IMR-90 (cell line): ENCODE results near the gene PMEPA1. TPM values are rescaled to one million over a fixed set of nuclear protein-coding genes. Genes with fewer than 3 reads are reported as not detected.

Source experiments
- ATAC-seq: fragments of 200-7000 bp; cut with Tn5 transposase; 2 replicates; pipeline ENCODE4 v1.9.1; 2020; ENCODE audit warnings: low read depth, mild to moderate bottlenecking, moderate library complexity
- BruUV-seq: library from RNA; stranded (reverse); fragments of 400-500 nt; replicated peaks from 2 replicates; lab custom pipeline; 2021; lab: Mats Ljungman, UMichigan
- CTCF ChIA-PET: fragments of 300-600 bp; formaldehyde crosslinking; extraction: SDS; loops from one replicate; lab custom pipeline; 2021; ENCODE audit warnings: antibody characterized with exemption; lab: Yijun Ruan, JAX
- POLR2A ChIA-PET: fragments of 300-600 bp; sonication (Branson Sonifier 250); formaldehyde crosslinking; loops from one replicate; lab custom pipeline; 2022; ENCODE audit warnings: antibody characterized with exemption; ENCODE audit not compliant: unreplicated experiment; lab: Charles Lee
- DNase-seq: peaks from one replicate; pipeline ENCODE4 v3.0.0; 2013
- H2AFZ ChIP-seq: replicated peaks from 2 replicates; pipeline ENCODE3; 2013; ENCODE audit warnings: low read length, mild to moderate bottlenecking; ENCODE audit not compliant: poor library complexity
- H2AK5ac ChIP-seq: 2 replicates; pipeline ENCODE4 v1.6.1; 2013; ENCODE audit warnings: low read depth, low read length, inconsistent platforms
- H2AK9ac ChIP-seq: replicated peaks from 2 replicates; pipeline ENCODE3; 2013; ENCODE audit warnings: mild to moderate bottlenecking, low read depth, low read length, moderate library complexity; ENCODE audit not compliant: poor library complexity
- H2BK120ac ChIP-seq: 2 replicates; pipeline ENCODE4 v1.6.1; 2013; ENCODE audit warnings: low read depth, low read length, inconsistent platforms
- H2BK15ac ChIP-seq: 3 replicates; pipeline ENCODE4 v1.6.1; 2013; ENCODE audit warnings: low read depth, low read length, inconsistent platforms
- H2BK20ac ChIP-seq: 2 replicates; pipeline ENCODE4 v1.6.1; 2013; ENCODE audit warnings: low read depth, mild to moderate bottlenecking, inconsistent platforms, low read length, moderate library complexity
- H2BK5ac ChIP-seq: 2 replicates; pipeline ENCODE4 v1.6.1; 2013; ENCODE audit warnings: mild to moderate bottlenecking, low read depth, low read length, inconsistent platforms; ENCODE audit not compliant: poor library complexity, severe bottlenecking
- H3K14ac ChIP-seq: replicated peaks from 2 replicates; pipeline ENCODE4 v1.6.1; 2013; ENCODE audit warnings: low read depth, low read length, inconsistent platforms
- H3K18ac ChIP-seq: 2 replicates; pipeline ENCODE4 v1.6.1; 2013; ENCODE audit warnings: low read depth, low read length, control low read depth
- H3K23ac ChIP-seq: 2 replicates; pipeline ENCODE4 v1.6.1; 2013; ENCODE audit warnings: low read depth, low read length, inconsistent platforms
- H3K27ac ChIP-seq: 2 replicates; pipeline ENCODE4 v1.5.1; 2013; ENCODE audit warnings: mild to moderate bottlenecking, control low read depth, low read length; ENCODE audit not compliant: insufficient read depth
- H3K27me3 ChIP-seq: 2 replicates; pipeline ENCODE4 v1.6.1; 2013; ENCODE audit warnings: low read length; ENCODE audit not compliant: control insufficient read depth, insufficient read depth
- H3K36me3 ChIP-seq: 2 replicates; pipeline ENCODE4 v1.6.1; 2013; ENCODE audit warnings: low read length, mixed read lengths; ENCODE audit not compliant: control insufficient read depth, insufficient read depth
- H3K4ac ChIP-seq: 2 replicates; pipeline ENCODE4 v1.6.1; 2013; ENCODE audit warnings: low read depth, low read length, inconsistent platforms
- H3K4me1 ChIP-seq: 2 replicates; pipeline ENCODE4 v1.6.1; 2013; ENCODE audit warnings: low read length, mixed read lengths; ENCODE audit not compliant: control insufficient read depth, insufficient read depth
- H3K4me2 ChIP-seq: 2 replicates; pipeline ENCODE4 v1.6.1; 2013; ENCODE audit warnings: low read depth, mild to moderate bottlenecking, control low read depth, low read length, moderate library complexity
- H3K4me3 ChIP-seq: 2 replicates; pipeline ENCODE4 v1.5.1; 2013; ENCODE audit warnings: low read depth, mild to moderate bottlenecking, control low read depth, low read length, moderate library complexity; ENCODE audit not compliant: insufficient read depth
- H3K56ac ChIP-seq: 2 replicates; pipeline ENCODE4 v1.6.1; 2013; ENCODE audit warnings: low read length, inconsistent platforms; ENCODE audit not compliant: insufficient read depth; ENCODE audit errors: extremely low read depth
- H3K79me1 ChIP-seq, 2 experiments: 2 replicates each; pipeline ENCODE4 v1.6.1; 2013; ENCODE audit warnings: low read length in 2 of 2, inconsistent platforms in 1 of 2, low read depth in 1 of 2
- H3K9ac ChIP-seq: 2 replicates; pipeline ENCODE4 v1.6.1; 2013; ENCODE audit warnings: low read depth, low read length, control low read depth
- H3K9me1 ChIP-seq: 2 replicates; pipeline ENCODE4 v1.6.1; 2013; ENCODE audit warnings: low read length, inconsistent platforms; ENCODE audit not compliant: insufficient read depth
- H3K9me3 ChIP-seq: 2 replicates; pipeline ENCODE4 v1.6.1; 2013; ENCODE audit warnings: low read length; ENCODE audit not compliant: control insufficient read depth, insufficient read depth
- H4K20me1 ChIP-seq: 2 replicates; pipeline ENCODE4 v1.6.1; 2013; ENCODE audit warnings: low read length, inconsistent platforms; ENCODE audit not compliant: insufficient read depth
- H4K5ac ChIP-seq: 2 replicates; pipeline ENCODE4 v1.6.1; 2013; ENCODE audit warnings: mild to moderate bottlenecking, low read depth, low read length, control low read depth
- H4K8ac ChIP-seq, 2 experiments: 2 replicates each; pipeline ENCODE4 v1.6.1; 2013; ENCODE audit warnings: low read depth in 2 of 2, low read length in 2 of 2, control low read depth in 1 of 2, inconsistent platforms in 1 of 2
- H4K91ac ChIP-seq: 2 replicates; pipeline ENCODE4 v1.6.1; 2013; ENCODE audit warnings: low read depth, low read length, inconsistent platforms; ENCODE audit not compliant: insufficient read depth
- BHLHE40 ChIP-seq: fragments of 150-350 bp; IDR thresholded peaks from 2 replicates; pipeline ENCODE4 v1.6.1; 2016; ENCODE audit warnings: mild to moderate bottlenecking, low read depth, low read length
- CEBPB ChIP-seq: IDR thresholded peaks from 2 replicates; pipeline ENCODE4 v1.6.1; 2012; ENCODE audit warnings: low read depth, low read length, improper control_type of control experiment
- CHD1 ChIP-seq: IDR thresholded peaks from 2 replicates; pipeline ENCODE4 v1.6.1; 2012; ENCODE audit warnings: low read depth, low read length, improper control_type of control experiment
- CTCF ChIP-seq: conservative IDR thresholded peaks from 2 replicates; pipeline ENCODE4 v1.5.1; 2012; ENCODE audit warnings: mild to moderate bottlenecking, low read depth, low read length, improper control_type of control experiment
- ELK1 ChIP-seq: fragments of 150-350 bp; IDR thresholded peaks from 2 replicates; pipeline ENCODE4 v1.6.1; 2016; ENCODE audit warnings: low read depth, mild to moderate bottlenecking, low read length, moderate library complexity, borderline replicate concordance
- FOS ChIP-seq: fragments of 150-350 bp; IDR thresholded peaks from 2 replicates; pipeline ENCODE4 v1.6.1; 2016; ENCODE audit warnings: low read depth, low read length
- MAFK ChIP-seq: IDR thresholded peaks from 2 replicates; pipeline ENCODE4 v1.6.1; 2012; ENCODE audit warnings: low read depth, low read length, improper control_type of control experiment
- MAZ ChIP-seq: IDR thresholded peaks from 2 replicates; pipeline ENCODE4 v1.6.1; 2012; ENCODE audit warnings: low read depth, mild to moderate bottlenecking, low read length, improper control_type of control experiment, moderate library complexity, borderline replicate concordance
- MXI1 ChIP-seq: IDR thresholded peaks from 2 replicates; pipeline ENCODE4 v1.6.1; 2012; ENCODE audit warnings: low read depth, mild to moderate bottlenecking, low read length, moderate library complexity, borderline replicate concordance
- NFE2L2 ChIP-seq: fragments of 150-350 bp; IDR thresholded peaks from 2 replicates; pipeline ENCODE4 v1.6.1; 2016; ENCODE audit warnings: low read depth, mild to moderate bottlenecking, low read length
- POLR2A ChIP-seq: IDR thresholded peaks from 2 replicates; pipeline ENCODE4 v1.6.1; 2012; ENCODE audit warnings: mild to moderate bottlenecking, low read depth, low read length
- RAD21 ChIP-seq: IDR thresholded peaks from 2 replicates; pipeline ENCODE4 v1.6.1; 2012; ENCODE audit warnings: low read length, improper control_type of control experiment
- RCOR1 ChIP-seq: IDR thresholded peaks from 2 replicates; pipeline ENCODE4 v1.6.1; 2012; ENCODE audit warnings: mild to moderate bottlenecking, low read length, improper control_type of control experiment; ENCODE audit not compliant: insufficient replicate concordance
- RFX5 ChIP-seq: IDR thresholded peaks from 2 replicates; pipeline ENCODE4 v1.8.0; 2012; ENCODE audit warnings: low read depth, mild to moderate bottlenecking, low read length, moderate library complexity
- SMC3 ChIP-seq: fragments of 150-350 bp; IDR thresholded peaks from 2 replicates; pipeline ENCODE4 v1.6.1; 2016; ENCODE audit warnings: low read depth, mild to moderate bottlenecking, antibody characterized with exemption, low read length, moderate library complexity
- USF2 ChIP-seq: fragments of 150-350 bp; IDR thresholded peaks from 2 replicates; pipeline ENCODE4 v1.6.1; 2017; ENCODE audit warnings: mild to moderate bottlenecking, antibody characterized with exemption, low read length, low read depth
- WGBS, 2 experiments: methylation state at CpG; one replicate each; pipeline versions ENCODE4 v1.1.5 to v1.1.7; 2013; ENCODE audit warnings: missing lambda C conversion rate in 2 of 2; ENCODE audit not compliant: insufficient read length in 1 of 2; ENCODE audit errors: extremely low coverage in 2 of 2; 5-methylcytosine and 5-hydroxymethylcytosine counted together
- dilution Hi-C: fragments of 300-500 bp; cut with HindIII; formaldehyde crosslinking; loops from one replicate; pipeline ENCODE4 v1.14.3; 2018; ENCODE audit warnings: low sequenced_read_pairs; ENCODE audit not compliant: unreplicated experiment
- in situ Hi-C: fragments of 300-500 bp; cut with MboI; formaldehyde crosslinking; loops from 3 replicates; pipeline ENCODE4 v1.14.3; 2019; ENCODE audit warnings: low sequenced_read_pairs, inconsistent platforms, mixed read lengths
- intact Hi-C: fragments of 100-400 bp; cut with micrococcal nuclease; formaldehyde crosslinking; loops from 2 replicates; pipeline ENCODE4 v1.10.0; 2022
- polyA plus RNA-seq, 3 experiments: library from polyadenylated mRNA; depleted of rRNA; stranded (reverse); fragments of >200 nt; gene quantifications; 2 replicates each; pipeline ENCODE4 v1.2.3, GENCODE V29; 2012; ENCODE audit warnings: low replicate concordance in 1 of 3
- total RNA-seq: library from RNA; depleted of rRNA; stranded (reverse); fragments of >200 nt; gene quantifications from 2 replicates; pipeline ENCODE4 v1.2.3, GENCODE V29; 2012

The PMEPA1 gene
- total and polyA plus RNA-seq, 2 of the 4 experiments (the other 2 are of a cell fraction) = 2.0 to 6.9 TPM

DNA sequence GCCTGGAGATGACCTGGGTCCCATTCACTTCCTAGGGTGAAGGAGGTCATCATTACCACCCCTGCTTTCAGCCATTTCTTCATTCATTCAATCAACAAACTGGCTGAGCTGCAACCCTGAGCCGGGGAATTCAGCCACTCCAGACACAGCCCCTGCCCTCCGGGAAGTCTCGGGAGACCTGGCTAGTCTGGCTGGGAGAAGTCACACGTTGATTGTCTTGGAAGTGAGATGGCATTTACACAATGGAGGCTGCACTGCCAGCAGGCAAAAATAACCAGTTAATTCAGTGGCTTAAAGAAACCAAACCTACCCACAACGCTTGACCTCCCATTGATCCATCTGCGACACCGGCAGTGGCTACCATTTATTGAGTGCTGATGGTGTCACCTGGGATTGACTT lies 2.0 kb upstream of the PMEPA1 start:
- intact Hi-C loops = no loop called here
- Histone ChIP-seq H3K79me1 (peaks cover 6 to 21% of the 10 kb centered on the region in 2 experiments; a peak in 3 of 4 replicates), H2BK15ac (no peak overlapping the region), H3K4me1 (peaks cover 18% of the 10 kb centered on the region), H3K4me2 (no peak overlapping the region), H3K14ac (no peak overlapping the region), H2AK9ac (no peak overlapping the region), H4K20me1 (peaks cover 20% of the 10 kb centered on the region), H4K8ac (no peak overlapping the region), H3K27me3 (no peaks in the 10 kb centered on the region), H2BK5ac (no peak overlapping the region), H3K9me3 (no peaks in the 10 kb centered on the region), H3K36me3 (no peaks in the 10 kb centered on the region), H3K4me3 (no peak overlapping the region), H2AK5ac (no peak overlapping the region), H2BK120ac (no peak overlapping the region), H3K27ac (no peak overlapping the region), H3K9ac (no peak overlapping the region), H2AFZ (no peak overlapping the region), H3K9me1 (peaks cover 19% of the 10 kb centered on the region), H3K4ac (no peak overlapping the region), H3K56ac (no peak overlapping the region), H3K23ac (no peak overlapping the region), H4K5ac (no peak overlapping the region), H4K91ac (no peak overlapping the region), H3K18ac (no peak overlapping the region), H2BK20ac (no peak overlapping the region)
- in situ Hi-C loops = no loop called here
- ATAC-seq = no peak
- DNase-seq = no peak
- WGBS, 2 experiments = no CpG with 5 or more reads among the region's 7 CpGs
- dilution Hi-C loops = no loop called here
- no TSS peak for BruUV-seq
- ChIA-PET POLR2A (no interaction called here), CTCF (no interaction called here)
- TF ChIP-seq CTCF (no peak), RFX5 (no peak), POLR2A (no peak), RCOR1 (no peak), SMC3 (no peak), MXI1 (no peak), CHD1 (no peak), FOS (no peak), RAD21 (no peak), ELK1 (no peak), MAFK (no peak), BHLHE40 (no peak), USF2 (no peak), NFE2L2 (no peak), MAZ (no peak), CEBPB (no peak)
